Thoracic aorta (tissue), 2 donors: Measurements from ENCODE around the gene ANKAR. TPM values are rescaled to one million over a fixed set of nuclear protein-coding genes. Genes with fewer than 3 reads are reported as not detected.

ENCODE experiments used
- ATAC-seq: fragments of 150-250 bp; one replicate; pipeline ENCODE4 v1.8.0; 2017; ENCODE audit warnings: low read depth; ENCODE audit not compliant: insufficient number of reproducible peaks, low FRiP score
- DNase-seq: peaks from one replicate; pipeline ENCODE4 v3.0.0-alpha.2; 2020; ENCODE audit warnings: low spot score
- H3K27ac ChIP-seq, 2 donors: fragments of 200-600 bp; sonication (generic); 1 replicate in 1 of 2; 2 replicates in 1 of 2; pipeline ENCODE4 v1.5.1; 2016; ENCODE audit warnings: mild to moderate bottlenecking in 2 of 2, moderate library complexity in 2 of 2
- H3K27me3 ChIP-seq: fragments of 200-600 bp; sonication (generic); replicated peaks from 2 replicates; pipeline ENCODE4 v1.6.0; 2016; ENCODE audit warnings: mild to moderate bottlenecking; ENCODE audit not compliant: insufficient read depth
- H3K36me3 ChIP-seq: fragments of 200-600 bp; sonication (generic); one replicate; pipeline ENCODE4 v1.5.1; 2016
- H3K4me1 ChIP-seq, 2 donors: fragments of 200-600 bp; sonication (generic); 1 replicate in 1 of 2; 2 replicates in 1 of 2; pipeline versions ENCODE4 v1.5.1 to v1.6.0; 2016; ENCODE audit warnings: low read depth in 2 of 2, mild to moderate bottlenecking in 1 of 2; ENCODE audit not compliant: control insufficient read depth in 1 of 2
- H3K4me3 ChIP-seq: fragments of 200-600 bp; sonication (generic); 2 replicates; pipeline ENCODE4 v1.5.1; 2016; ENCODE audit warnings: mild to moderate bottlenecking
- H3K9me3 ChIP-seq: fragments of 200-600 bp; sonication (generic); 2 replicates; pipeline ENCODE4 v1.5.1; 2016
- CTCF ChIP-seq: fragments of 200-600 bp; sonication (generic); IDR thresholded peaks from one replicate; pipeline ENCODE4 v1.5.1; 2019; ENCODE audit warnings: antibody characterized with exemption
- total RNA-seq, 2 donors: library from RNA; depleted of rRNA; stranded (reverse); fragments of >200 nt; gene quantifications; one replicate each; pipeline versions ENCODE4 v1.1.0 to v1.2.3, GENCODE V29; 2016

ANKAR gene
- total RNA-seq, 2 donors from 2014 or later: 15.8 to 31.5 TPM

GRCh38 chr2:189669913-189670312 is 4.6 kb upstream of the ANKAR start:
- DNase-seq (no peak), ATAC-seq (no peak)
- no peaks in the 10 kb centered on the region for H3K9me3 ChIP-seq
- peaks cover 3% of the 10 kb centered on the region in 2 donors for H3K4me1 ChIP-seq
- H3K4me3 ChIP-seq: no peak overlapping the region
- peaks cover 3% of the 10 kb centered on the region for H3K36me3 ChIP-seq
- no peaks in the 10 kb centered on the region for H3K27me3 ChIP-seq
- no peak for TF ChIP-seq CTCF
- no peak overlapping the region for H3K27ac ChIP-seq

GRCh38 chr2:189673661-189674373 is 653 bp upstream of the ANKAR start:
- Histone ChIP-seq H3K4me1 (peaks cover 3 to 11% of the 10 kb centered on the region in 2 donors), H3K27ac (peak overlapping the region; percentile 97 to 98), H3K9me3 (no peaks in the 10 kb centered on the region), H3K36me3 (no peaks in the 10 kb centered on the region), H3K27me3 (no peaks in the 10 kb centered on the region), H3K4me3 (peak overlapping the region; percentile 82)
- DNase-seq (no peak), ATAC-seq (no peak)
- no peak for TF ChIP-seq CTCF

- DNase-seq (no peak), ATAC-seq (no peak)
- Histone ChIP-seq H3K9me3 (no peaks in the 10 kb centered on the region), H3K4me1 (peaks cover 3 to 11% of the 10 kb centered on the region in 2 donors), H3K4me3 (no peak overlapping the region), H3K36me3 (no peaks in the 10 kb centered on the region), H3K27ac (no peak overlapping the region), H3K27me3 (no peaks in the 10 kb centered on the region)
- no peak for TF ChIP-seq CTCF
Observed at GRCh38 chr2:189676471-189676870, 2.0 kb downstream of the ANKAR start.

- Histone ChIP-seq H3K4me3 (no peak overlapping the region), H3K9me3 (no peaks in the 10 kb centered on the region), H3K27me3 (no peaks in the 10 kb centered on the region), H3K27ac (no peak overlapping the region), H3K36me3 (no peaks in the 10 kb centered on the region), H3K4me1 (peaks cover 0 to 11% of the 10 kb centered on the region in 2 donors)
- no peak for ATAC-seq
- no peak for DNase-seq
- no peak for TF ChIP-seq CTCF
Observed at GRCh38 chr2:189679226-189679625, 4.8 kb downstream of the ANKAR start.

- DNase-seq (no peak), ATAC-seq (no peak)
- Histone ChIP-seq H3K4me3 (no peak overlapping the region), H3K27me3 (no peaks in the 10 kb centered on the region), H3K36me3 (no peaks in the 10 kb centered on the region), H3K27ac (no peak overlapping the region), H3K4me1 (peaks cover 0 to 14% of the 10 kb centered on the region in 2 donors), H3K9me3 (no peaks in the 10 kb centered on the region)
- no peak for TF ChIP-seq CTCF
Observed at GRCh38 chr2:189681203-189681602, 6.7 kb downstream of the ANKAR start.
